Activated T-cell treated with anti-CD3 and anti-CD28 coated beads, Interleukin-2, amount 50 U/mL, for 72 hours (primary cell): ENCODE measurements around the gene CTSL. TPM values are rescaled to one million over a fixed set of nuclear protein-coding genes. Genes with fewer than 3 reads are reported as not detected.
"Not testable (repeated sequence)": the region's sequence is repeated elsewhere in the genome, so short reads cannot be mapped to it uniquely, and the experiment has no call there.

Experiments used
- ATAC-seq, 2 donors: fragments of 150-1000 bp; cut with Tn5 transposase; replicated peaks in 1 of 2; 2 replicates each; pipeline ENCODE4 v1.10.0; 2021; ENCODE audit warnings: moderate library complexity in 2 of 2, mild to moderate bottlenecking in 1 of 2
- DNase-seq, 2 donors: peaks; one replicate each; pipeline ENCODE4 v3.0.0; 2021 to 2022; ENCODE audit warnings: mixed read lengths in 1 of 2
- H3K27ac Mint-ChIP-seq: one replicate; pipeline ENCODE4 v1.8.0; 2022; ENCODE audit warnings: mild to moderate bottlenecking, moderate library complexity, mixed read lengths
- H3K27me3 Mint-ChIP-seq: one replicate; pipeline ENCODE4 v1.8.0; 2022; ENCODE audit warnings: low read depth, mixed read lengths
- H3K36me3 Mint-ChIP-seq, 2 donors: one replicate each; pipeline ENCODE4 v1.8.0; 2022; ENCODE audit warnings: mixed read lengths in 2 of 2, mild to moderate bottlenecking in 1 of 2; ENCODE audit not compliant: insufficient read depth in 2 of 2
- H3K4me1 Mint-ChIP-seq: one replicate; pipeline ENCODE4 v1.8.0; 2022; ENCODE audit warnings: low read depth, mixed read lengths
- H3K4me3 Mint-ChIP-seq, 2 donors: one replicate each; pipeline ENCODE4 v1.8.0; 2022; ENCODE audit warnings: mild to moderate bottlenecking in 2 of 2, mixed read lengths in 2 of 2, moderate library complexity in 2 of 2
- H3K9me3 Mint-ChIP-seq, 2 donors: one replicate each; pipeline ENCODE4 v1.8.0; 2022; ENCODE audit warnings: mixed read lengths in 2 of 2
- total RNA-seq, 2 donors: library from RNA; stranded (reverse); gene quantifications; one replicate each; pipeline ENCODE4 v1.2.3, GENCODE V29; 2022

Gene CTSL
- total RNA-seq, 2 donors from 2014 or later, result 2.4 to 5.6 TPM

DNA sequence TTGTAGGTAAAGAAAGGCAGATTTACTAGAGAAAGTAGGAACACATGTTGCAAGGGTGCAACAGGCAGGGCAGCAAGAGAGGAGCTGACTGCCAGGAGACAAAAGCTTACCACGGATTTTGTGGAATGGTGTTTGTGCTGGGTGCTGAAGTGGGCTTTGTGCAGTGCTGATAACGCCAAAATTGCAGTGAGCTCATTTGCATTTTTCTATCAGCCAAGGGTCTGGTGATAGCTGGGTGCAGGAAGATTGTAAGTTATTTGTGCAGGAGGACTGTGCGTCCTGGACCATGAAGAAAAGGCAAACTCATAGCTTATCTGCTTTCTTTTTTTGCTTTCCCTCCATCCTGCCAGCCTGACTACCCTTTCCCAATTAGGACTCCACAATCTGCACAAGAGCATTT, 13.6 kb downstream of the CTSL start:
- H3K27ac Mint-ChIP-seq, result no peak overlapping the region
- H3K4me3 Mint-ChIP-seq, result no peak overlapping the region
- H3K9me3 Mint-ChIP-seq, result peaks cover 0 to 4% of the 10 kb centered on the region in 2 donors
- peaks cover 51% of the 10 kb centered on the region for H3K27me3 Mint-ChIP-seq
- ATAC-seq (no peak), DNase-seq (no peak)
- H3K4me1 Mint-ChIP-seq, result no peaks in the 10 kb centered on the region
- no peaks in the 10 kb centered on the region for H3K36me3 Mint-ChIP-seq

DNA sequence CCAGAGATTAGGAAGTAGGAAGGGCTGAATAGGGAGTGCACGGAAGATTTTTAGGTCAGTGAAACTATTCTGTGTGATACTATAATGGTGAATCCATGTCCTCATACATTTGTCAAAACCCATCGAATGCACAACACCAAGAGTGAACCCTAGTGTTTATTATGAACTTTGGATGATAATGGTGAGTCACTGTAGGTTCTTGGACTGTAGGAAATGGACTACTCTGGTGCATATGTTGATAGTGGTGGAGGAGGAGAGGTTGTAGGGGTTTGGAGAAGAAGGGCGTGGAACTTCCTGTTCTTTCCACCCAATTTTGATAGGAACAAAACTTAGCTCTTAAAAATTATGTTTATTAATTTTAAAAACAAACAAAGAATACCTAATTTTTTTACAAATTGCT, 14.3 kb downstream of the CTSL start:
- ATAC-seq (no peak), DNase-seq (no peak)
- no peak overlapping the region for H3K4me3 Mint-ChIP-seq
- H3K27me3 Mint-ChIP-seq, result peaks cover 50% of the 10 kb centered on the region
- no peaks in the 10 kb centered on the region for H3K36me3 Mint-ChIP-seq
- H3K9me3 Mint-ChIP-seq, result peaks cover 0 to 4% of the 10 kb centered on the region in 2 donors
- no peaks in the 10 kb centered on the region for H3K4me1 Mint-ChIP-seq
- no peak overlapping the region for H3K27ac Mint-ChIP-seq

DNA sequence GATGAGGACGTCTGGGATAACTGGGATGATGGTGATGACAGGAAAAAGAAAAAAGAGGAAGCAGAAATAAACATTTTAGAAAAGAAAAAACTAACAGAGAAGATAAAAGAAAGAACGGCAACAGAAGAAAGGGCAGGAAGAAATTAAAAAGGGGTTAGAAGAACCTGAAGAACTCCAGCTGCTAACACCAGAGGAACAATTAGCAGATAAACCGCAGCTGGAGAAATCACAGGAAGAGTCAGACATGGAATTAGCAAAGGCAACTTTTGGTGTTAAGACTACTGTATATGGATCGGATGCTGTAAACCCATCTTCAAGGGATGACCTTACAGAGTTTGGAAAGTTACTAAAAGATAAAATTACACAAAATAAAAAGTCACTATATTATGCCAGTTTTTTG, 15.4 kb downstream of the CTSL start:
- H3K4me1 Mint-ChIP-seq, result no peaks in the 10 kb centered on the region
- no peaks in the 10 kb centered on the region for H3K36me3 Mint-ChIP-seq
- DNase-seq (no peak), ATAC-seq (no peak)
- peaks cover 0 to 4% of the 10 kb centered on the region in 2 donors for H3K9me3 Mint-ChIP-seq
- H3K27me3 Mint-ChIP-seq, result peaks cover 46% of the 10 kb centered on the region
- H3K4me3 Mint-ChIP-seq, result no peak overlapping the region
- no peak overlapping the region for H3K27ac Mint-ChIP-seq

DNA sequence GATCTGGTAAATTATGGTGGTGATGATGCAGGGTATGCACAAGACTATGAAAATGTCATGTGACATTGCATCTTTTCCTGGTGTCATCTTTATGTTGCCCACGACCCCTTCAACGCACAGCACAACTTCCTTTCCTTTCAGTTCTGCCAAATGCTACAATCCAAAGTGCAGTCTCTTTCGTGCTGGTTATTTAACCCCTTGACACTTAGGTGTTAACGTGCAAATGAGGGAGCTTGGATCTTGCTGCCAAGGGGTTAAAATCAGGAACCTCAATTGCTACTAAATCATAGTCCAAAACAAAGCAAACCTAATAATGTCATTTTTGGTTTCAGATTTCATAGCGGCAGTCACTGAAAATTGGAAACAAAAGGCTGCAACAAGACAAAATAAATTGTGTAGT, 16.0 kb downstream of the CTSL start:
- ATAC-seq, result no peak
- no peaks in the 10 kb centered on the region for H3K4me1 Mint-ChIP-seq
- DNase-seq, result no peak
- H3K27me3 Mint-ChIP-seq, result peaks cover 41% of the 10 kb centered on the region
- no peak overlapping the region for H3K27ac Mint-ChIP-seq
- no peak overlapping the region for H3K4me3 Mint-ChIP-seq
- H3K36me3 Mint-ChIP-seq, result no peaks in the 10 kb centered on the region
- H3K9me3 Mint-ChIP-seq, result peaks cover 0 to 4% of the 10 kb centered on the region in 2 donors

DNA sequence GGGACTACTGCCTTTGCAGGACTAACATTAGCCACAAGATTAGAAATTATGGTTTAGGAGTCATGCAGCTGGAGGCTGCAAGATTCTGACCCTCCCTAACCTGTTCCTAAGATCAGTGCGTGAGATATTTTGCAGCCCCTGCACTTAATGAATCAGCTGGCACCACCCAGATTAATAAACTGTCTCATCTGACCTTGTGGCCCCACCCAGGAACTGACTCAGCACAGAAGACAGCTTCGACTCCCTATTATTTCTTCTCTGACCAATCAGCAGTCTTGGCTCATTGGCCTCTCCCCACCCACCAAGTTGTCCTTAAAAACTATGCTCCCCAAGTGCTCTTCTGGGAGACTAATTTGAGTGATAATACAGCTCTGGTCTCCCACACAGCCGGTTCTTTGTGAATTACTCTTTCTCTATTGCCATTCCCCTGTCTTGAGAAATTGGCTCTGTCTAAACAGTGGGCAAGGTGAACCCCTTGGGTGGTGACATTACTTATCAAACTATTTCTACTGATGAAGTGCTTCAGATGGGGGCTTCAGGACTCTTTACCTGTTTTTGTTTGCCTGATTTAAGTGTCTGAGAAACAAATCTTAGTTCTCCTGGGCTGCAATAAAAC, 17.0 kb downstream of the CTSL start:
- peaks cover 0 to 4% of the 10 kb centered on the region in 2 donors for H3K9me3 Mint-ChIP-seq
- ATAC-seq (no peak), DNase-seq (no peak)

DNA sequence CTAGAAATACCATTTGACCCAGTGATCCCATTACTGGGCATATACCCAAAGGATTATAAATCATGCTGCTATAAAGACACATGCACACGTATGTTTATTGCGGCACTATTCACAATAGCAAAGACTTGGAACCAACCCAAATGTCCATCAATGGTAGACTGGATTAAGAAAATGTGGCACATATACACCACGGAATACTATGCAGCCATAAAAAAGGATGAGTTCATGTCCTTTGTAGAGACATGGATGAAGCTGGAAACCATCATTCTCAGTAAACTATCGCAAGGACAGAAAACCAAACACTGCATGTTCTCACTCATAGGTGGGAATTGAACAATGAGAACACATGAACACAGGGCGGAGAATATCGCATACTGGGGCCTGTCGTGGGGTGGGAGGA, 18.3 kb downstream of the CTSL start:
- peaks cover 42% of the 10 kb centered on the region for H3K27me3 Mint-ChIP-seq
- not testable (repeated sequence) for ATAC-seq, H3K4me3 Mint-ChIP-seq, H3K9me3 Mint-ChIP-seq, H3K4me1 Mint-ChIP-seq, DNase-seq, H3K36me3 Mint-ChIP-seq, H3K27ac Mint-ChIP-seq

More for the DNA sequence above, 17.0 kb downstream of the CTSL start:
- Mint-ChIP-seq H3K27ac (no peak overlapping the region), H3K4me1 (no peaks in the 10 kb centered on the region), H3K4me3 (no peak overlapping the region), H3K27me3 (peaks cover 40% of the 10 kb centered on the region), H3K36me3 (no peaks in the 10 kb centered on the region)

DNA sequence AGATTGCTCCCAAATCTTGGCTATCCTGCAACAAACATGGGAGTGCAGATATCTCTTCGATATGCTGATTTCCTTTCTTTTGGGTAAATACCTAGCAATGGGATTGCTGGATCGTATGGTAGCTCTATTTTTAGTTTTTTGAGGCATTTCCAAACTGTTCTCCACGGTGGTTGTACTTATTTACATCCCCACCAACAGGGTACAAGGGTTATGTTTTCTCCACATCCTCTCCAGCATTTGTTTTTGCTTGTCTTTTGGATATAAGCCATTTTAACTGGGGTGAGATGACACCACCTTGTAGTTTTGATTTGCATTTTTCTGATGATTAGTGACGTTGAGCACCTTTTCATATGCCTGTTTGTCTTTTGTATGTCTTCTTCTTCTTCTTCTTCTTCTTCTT, 20.3 kb downstream of the CTSL start:
- H3K27me3 Mint-ChIP-seq, result peaks cover 26% of the 10 kb centered on the region
- H3K4me1 Mint-ChIP-seq, result no peaks in the 10 kb centered on the region
- ATAC-seq (no peak), DNase-seq (no peak)
- H3K9me3 Mint-ChIP-seq, result peaks cover 0 to 2% of the 10 kb centered on the region in 2 donors
- H3K36me3 Mint-ChIP-seq, result no peaks in the 10 kb centered on the region
- no peak overlapping the region for H3K4me3 Mint-ChIP-seq
- no peak overlapping the region for H3K27ac Mint-ChIP-seq

DNA sequence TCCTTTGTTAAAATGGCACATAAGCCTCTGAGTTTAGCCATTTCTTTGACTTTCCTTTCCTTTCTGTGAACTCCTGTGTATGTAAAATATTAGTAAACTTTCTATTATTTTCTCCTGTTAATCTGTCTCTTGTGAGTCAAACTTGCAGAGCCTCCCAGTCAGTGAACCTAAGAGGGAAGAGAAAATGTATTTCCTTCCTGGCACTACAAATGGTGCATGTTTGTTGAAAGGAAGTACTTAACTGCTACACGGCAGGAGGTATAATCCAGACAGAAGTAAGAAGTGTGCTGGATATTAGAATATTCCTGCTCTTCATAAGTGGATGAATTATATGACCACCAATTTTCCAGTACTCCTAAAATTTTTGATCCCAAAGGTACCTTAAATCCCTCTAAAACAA, 23.0 kb downstream of the CTSL start:
- no peak for DNase-seq
- Mint-ChIP-seq H3K4me1 (no peaks in the 10 kb centered on the region), H3K27ac (no peak overlapping the region), H3K27me3 (peaks cover 11% of the 10 kb centered on the region), H3K4me3 (no peak overlapping the region), H3K36me3 (no peaks in the 10 kb centered on the region), H3K9me3 (peaks cover 0 to 5% of the 10 kb centered on the region in 2 donors)
- ATAC-seq, result no peak

DNA sequence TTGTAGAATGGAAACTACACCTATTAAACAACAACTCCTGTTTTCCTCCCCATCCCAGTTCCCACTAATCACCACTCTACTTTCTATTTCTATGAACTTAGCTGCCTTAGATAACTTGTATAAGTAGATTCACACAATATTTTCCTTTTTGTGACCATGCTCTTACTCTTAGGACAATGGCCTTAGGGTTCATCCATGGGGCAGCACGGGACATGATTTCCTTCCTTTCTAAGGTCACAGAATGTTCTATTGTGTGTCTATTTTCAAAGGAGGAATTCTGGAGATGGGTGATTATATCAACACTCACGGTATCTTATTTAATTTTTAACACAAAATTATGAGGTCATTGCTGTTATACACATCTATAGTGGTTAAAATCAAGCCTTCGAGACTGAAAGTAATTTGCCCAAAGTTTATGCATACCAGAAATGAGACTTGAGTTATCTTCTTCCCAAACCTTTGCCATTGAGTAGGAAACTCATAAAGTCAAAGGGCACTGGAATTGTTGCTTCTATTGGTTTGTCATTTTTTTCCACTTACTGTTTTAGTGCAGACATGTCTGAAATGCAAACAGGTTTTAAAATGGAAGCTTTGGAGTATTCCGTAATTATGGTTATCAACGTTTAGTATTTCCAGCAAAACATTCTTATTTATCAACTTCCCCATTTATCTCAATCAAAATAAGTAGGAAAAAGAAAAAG, 23.6 kb downstream of the CTSL start:
- ATAC-seq (no peak), DNase-seq (no peak)
- H3K9me3 Mint-ChIP-seq, result peaks cover 0 to 5% of the 10 kb centered on the region in 2 donors
- H3K36me3 Mint-ChIP-seq, result no peaks in the 10 kb centered on the region
- no peaks in the 10 kb centered on the region for H3K4me1 Mint-ChIP-seq
- peaks cover 11% of the 10 kb centered on the region for H3K27me3 Mint-ChIP-seq
- H3K27ac Mint-ChIP-seq, result no peak overlapping the region
- H3K4me3 Mint-ChIP-seq, result no peak overlapping the region

DNA sequence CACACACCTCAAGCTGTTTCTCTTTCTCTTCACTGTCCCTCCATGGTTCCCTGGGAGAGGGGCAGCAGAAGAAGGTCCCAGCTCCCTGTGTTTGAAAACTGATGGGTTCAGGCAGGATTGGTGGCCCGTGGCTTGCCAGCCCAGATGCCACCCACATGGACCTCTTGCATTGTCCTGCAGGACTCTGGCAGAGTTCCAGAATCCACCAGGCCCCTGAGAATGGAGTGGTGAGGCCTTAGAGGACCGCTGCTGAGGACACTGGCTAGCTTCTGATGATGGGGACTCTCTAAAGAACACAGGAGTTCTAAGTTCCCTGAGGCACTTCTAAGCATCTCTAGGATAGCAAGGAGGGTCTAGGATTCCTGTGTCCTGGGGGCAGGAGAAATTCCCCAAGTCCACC, 24.8 kb downstream of the CTSL start:
- no peak overlapping the region for H3K4me3 Mint-ChIP-seq
- no peaks in the 10 kb centered on the region for H3K4me1 Mint-ChIP-seq
- DNase-seq (no peak), ATAC-seq (no peak)
- H3K36me3 Mint-ChIP-seq, result peaks cover 0 to 1% of the 10 kb centered on the region in 2 donors
- H3K9me3 Mint-ChIP-seq, result peaks cover 0 to 7% of the 10 kb centered on the region in 2 donors
- peaks cover 11% of the 10 kb centered on the region for H3K27me3 Mint-ChIP-seq
- no peak overlapping the region for H3K27ac Mint-ChIP-seq

DNA sequence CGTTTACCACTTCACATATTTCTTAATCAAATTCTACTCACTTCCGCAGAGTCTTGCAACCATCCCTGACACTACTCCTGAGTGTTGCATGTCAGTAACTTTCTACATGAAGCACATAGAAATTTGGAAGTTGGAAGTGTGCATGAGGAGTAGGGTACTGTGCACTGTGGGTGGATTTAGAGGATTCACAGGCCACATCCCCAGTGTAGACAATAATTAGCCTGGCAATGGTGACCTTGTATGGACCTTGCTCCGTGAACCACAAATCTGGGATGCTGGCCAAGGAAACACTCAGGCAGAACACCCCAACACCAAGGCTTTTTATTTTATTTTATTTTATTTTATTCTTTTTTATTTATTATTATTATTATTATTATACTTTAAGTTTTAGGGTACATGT, 25.5 kb downstream of the CTSL start:
- Mint-ChIP-seq H3K4me3 (no peak overlapping the region), H3K4me1 (no peaks in the 10 kb centered on the region), H3K27ac (no peak overlapping the region), H3K27me3 (peaks cover 11% of the 10 kb centered on the region), H3K9me3 (peaks cover 0 to 7% of the 10 kb centered on the region in 2 donors), H3K36me3 (peaks cover 0 to 1% of the 10 kb centered on the region in 2 donors)
- no peak for ATAC-seq
- no peak for DNase-seq

DNA sequence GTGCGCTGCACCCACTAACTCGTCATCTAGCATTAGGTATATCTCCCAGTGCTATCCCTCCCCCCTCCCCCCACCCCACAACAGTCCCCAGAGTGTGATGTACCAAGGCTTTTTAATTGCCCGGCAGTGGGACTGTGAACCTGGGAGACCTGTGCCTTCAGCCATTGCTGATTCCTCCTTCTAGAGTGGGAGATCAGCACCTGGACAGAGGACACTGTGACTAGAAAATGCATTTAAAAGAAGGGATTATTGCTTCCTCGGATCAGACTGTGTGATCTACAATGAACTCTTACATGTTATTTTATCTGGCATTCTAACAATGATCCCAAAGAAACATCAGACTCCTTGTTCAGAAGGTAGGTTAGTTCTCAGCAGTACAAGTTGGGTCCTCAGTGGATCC, 25.9 kb downstream of the CTSL start:
- H3K4me3 Mint-ChIP-seq, result no peak overlapping the region
- ATAC-seq (no peak), DNase-seq (no peak)
- H3K27ac Mint-ChIP-seq, result no peak overlapping the region
- H3K4me1 Mint-ChIP-seq, result no peaks in the 10 kb centered on the region
- peaks cover 11% of the 10 kb centered on the region for H3K27me3 Mint-ChIP-seq
- peaks cover 0 to 1% of the 10 kb centered on the region in 2 donors for H3K36me3 Mint-ChIP-seq
- peaks cover 0 to 7% of the 10 kb centered on the region in 2 donors for H3K9me3 Mint-ChIP-seq

DNA sequence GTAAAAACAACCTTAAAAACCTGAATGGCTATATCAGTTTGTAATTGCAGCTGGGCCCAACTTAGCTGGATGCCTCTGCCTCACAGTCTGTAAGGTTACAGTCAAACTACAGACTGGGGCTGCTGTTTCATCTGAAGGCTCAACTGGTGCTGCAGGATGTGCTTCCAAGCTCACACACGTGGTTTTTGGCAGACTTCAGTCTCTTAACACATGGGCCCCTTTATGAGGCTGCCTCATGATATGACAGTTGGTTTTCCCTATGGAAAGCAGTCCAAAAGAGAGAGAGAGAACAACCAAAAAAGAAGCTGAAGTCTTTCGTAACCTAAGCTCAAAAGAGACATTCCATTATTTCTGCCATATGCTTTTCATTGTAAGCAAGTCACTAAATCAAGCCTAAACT, 27.4 kb downstream of the CTSL start:
- H3K27me3 Mint-ChIP-seq, result peaks cover 11% of the 10 kb centered on the region
- H3K27ac Mint-ChIP-seq, result no peak overlapping the region
- H3K4me1 Mint-ChIP-seq, result no peaks in the 10 kb centered on the region
- no peak for ATAC-seq
- peaks cover 0 to 1% of the 10 kb centered on the region in 2 donors for H3K36me3 Mint-ChIP-seq
- no peak for DNase-seq
- H3K9me3 Mint-ChIP-seq, result peaks cover 0 to 7% of the 10 kb centered on the region in 2 donors
- no peak overlapping the region for H3K4me3 Mint-ChIP-seq

DNA sequence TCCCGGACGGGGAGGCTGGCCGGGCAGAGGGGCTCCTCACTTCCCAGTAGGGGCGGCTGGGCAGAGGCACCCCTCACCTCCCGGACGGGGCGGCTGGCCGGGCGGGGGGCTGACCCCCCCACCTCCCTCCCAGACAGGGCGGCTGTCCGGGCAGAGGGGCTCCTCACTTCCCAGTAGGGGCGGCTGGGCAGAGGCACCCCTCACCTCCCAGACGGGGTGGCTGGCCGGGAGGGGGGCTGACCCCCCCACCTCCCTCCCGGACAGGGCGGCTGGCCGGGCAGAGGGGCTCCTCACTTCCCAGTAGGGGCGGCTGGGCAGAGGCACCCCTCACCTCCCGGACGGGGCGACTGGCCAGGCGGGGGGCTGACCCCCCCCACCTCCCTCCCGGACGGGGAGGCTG, 32.4 kb downstream of the CTSL start:
- not testable (repeated sequence) for ATAC-seq, H3K9me3 Mint-ChIP-seq, H3K36me3 Mint-ChIP-seq, H3K4me3 Mint-ChIP-seq, H3K27ac Mint-ChIP-seq, DNase-seq, H3K27me3 Mint-ChIP-seq, H3K4me1 Mint-ChIP-seq
